PC-3 (cell line): ENCODE data around the gene TROAP.

Source experiments
- CTCF ChIP-seq: fragments of 300-600 bp; sonication (generic); conservative IDR thresholded peaks from 2 replicates; pipeline ENCODE4 v1.5.1; 2017; ENCODE audit warnings: antibody characterized with exemption, low read depth, mild to moderate bottlenecking, low read length
- EZH2phosphoT487 ChIP-seq: fragments of 300-600 bp; sonication (generic); IDR thresholded peaks from 2 replicates; pipeline ENCODE4 v1.6.1; 2018; ENCODE audit warnings: mild to moderate bottlenecking, antibody characterized with exemption, low read length, borderline replicate concordance

DNA sequence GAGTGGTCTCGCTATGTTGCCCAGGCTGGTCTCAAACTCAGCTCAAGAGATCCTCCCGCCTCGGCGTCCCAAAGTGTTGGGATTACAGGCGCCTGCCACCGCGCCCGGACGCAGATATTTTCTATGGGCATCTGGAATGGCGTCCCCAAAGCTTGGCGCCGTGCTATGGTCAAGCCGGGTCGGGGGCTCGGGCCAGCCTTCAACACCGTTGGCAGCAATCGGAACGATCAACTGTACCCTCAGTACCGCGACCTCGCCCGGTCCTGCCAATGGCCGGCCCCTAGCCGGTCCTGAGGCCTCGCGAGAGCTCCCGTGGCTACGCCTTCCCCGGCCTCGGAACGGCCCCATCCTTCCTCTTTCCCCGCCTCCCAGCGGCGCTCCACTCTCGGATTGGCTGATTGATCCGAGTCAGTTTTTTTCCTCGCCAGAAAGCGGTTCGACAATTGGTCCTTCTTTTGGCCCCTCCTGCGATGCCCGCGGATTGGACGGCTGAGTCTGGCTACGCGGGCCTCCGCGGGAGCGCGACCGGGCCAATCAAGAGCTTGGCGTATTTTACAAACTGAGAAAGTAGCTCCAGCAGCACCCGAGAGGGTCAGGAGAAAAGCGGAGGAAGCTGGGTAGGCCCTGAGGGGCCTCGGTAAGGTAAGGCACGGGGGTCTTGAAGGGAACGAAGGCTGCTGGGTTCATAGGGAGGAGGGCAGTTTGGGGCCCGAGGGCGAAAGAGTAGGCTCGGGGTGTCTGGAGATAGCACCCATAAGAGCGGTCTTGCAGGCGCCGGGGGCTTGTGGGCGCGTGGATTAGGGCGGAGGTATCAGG lies at the start of gene TROAP:
- TF ChIP-seq CTCF = no peak
- TF ChIP-seq EZH2phosphoT487 = no peak
